Hepatocyte (in vitro differentiated cells): ENCODE measurements around the gene DNAJC16. TPM values are rescaled to one million over a fixed set of nuclear protein-coding genes. Genes with fewer than 3 reads are reported as not detected.
"Not testable (repeated sequence)": the region's sequence is repeated elsewhere in the genome, so short reads cannot be mapped to it uniquely, and the experiment has no call there.

ENCODE experiments used
- DNase-seq: peaks from one replicate; pipeline ENCODE4 v3.0.0-alpha.2; 2016; ENCODE audit warnings: low spot score
- H2AFZ ChIP-seq: fragments of 200-600 bp; sonication (generic); 2 replicates; pipeline ENCODE4 v1.6.0; 2016; ENCODE audit warnings: antibody characterized with exemption, mild to moderate bottlenecking
- H3K27ac ChIP-seq: fragments of 200-600 bp; sonication (generic); 2 replicates; pipeline ENCODE4 v1.5.1; 2016; ENCODE audit warnings: mild to moderate bottlenecking
- H3K27me3 ChIP-seq: fragments of 200-600 bp; sonication (generic); 2 replicates; pipeline ENCODE4 v1.6.1; 2016
- H3K36me3 ChIP-seq: fragments of 200-600 bp; sonication (generic); replicated peaks from 2 replicates; pipeline ENCODE4 v1.5.1; 2016; ENCODE audit warnings: low read depth; ENCODE audit not compliant: insufficient read depth
- H3K4me1 ChIP-seq: fragments of 200-600 bp; sonication (generic); 2 replicates; pipeline ENCODE4 v1.5.1; 2016; ENCODE audit warnings: mild to moderate bottlenecking, moderate library complexity; ENCODE audit not compliant: insufficient read depth
- H3K4me2 ChIP-seq: fragments of 200-600 bp; sonication (generic); 2 replicates; pipeline ENCODE4 v1.6.0; 2016
- H3K4me3 ChIP-seq: fragments of 200-600 bp; sonication (generic); 2 replicates; pipeline ENCODE4 v1.5.1; 2016; ENCODE audit warnings: mild to moderate bottlenecking
- H3K79me2 ChIP-seq: fragments of 200-600 bp; sonication (generic); 2 replicates; pipeline ENCODE4 v1.6.0; 2017; ENCODE audit warnings: mild to moderate bottlenecking
- H3K9me2 ChIP-seq: fragments of 200-600 bp; sonication (generic); replicated peaks from 2 replicates; pipeline ENCODE4 v1.6.0; 2017; ENCODE audit warnings: mild to moderate bottlenecking; ENCODE audit not compliant: insufficient read depth
- H3K9me3 ChIP-seq: fragments of 200-600 bp; sonication (generic); 2 replicates; pipeline ENCODE4 v1.5.1; 2016; ENCODE audit warnings: low read depth, mild to moderate bottlenecking
- H4K20me1 ChIP-seq: fragments of 200-600 bp; sonication (generic); 2 replicates; pipeline ENCODE4 v1.6.0; 2016; ENCODE audit warnings: mild to moderate bottlenecking; ENCODE audit not compliant: insufficient read depth, poor library complexity, severe bottlenecking
- EZH2 ChIP-seq: fragments of 200-600 bp; sonication (generic); IDR thresholded peaks from 2 replicates; pipeline ENCODE4 v1.6.1; 2016; ENCODE audit warnings: antibody characterized with exemption, mild to moderate bottlenecking, borderline replicate concordance
- EZH2phosphoT487 ChIP-seq: fragments of 200-600 bp; sonication (generic); IDR thresholded peaks from one replicate; pipeline ENCODE4 v1.6.1; 2018; ENCODE audit warnings: antibody characterized with exemption, mild to moderate bottlenecking, low read depth, moderate library complexity; ENCODE audit not compliant: unreplicated experiment, severe bottlenecking
- WGBS: methylation state at CpG from one replicate; pipeline ENCODE4 v1.1.6; 2016; ENCODE audit warnings: low lambda C conversion rate; ENCODE audit errors: missing lambda C conversion rate; 5-methylcytosine and 5-hydroxymethylcytosine counted together
- polyA plus RNA-seq: library from polyadenylated mRNA; unstranded; fragments of >200 nt; fragmentation: Nextera tagmentation; extraction: Ambion mirVana; gene quantifications from 2 replicates; pipeline ENCODE4 v1.2.1, GENCODE V29; 2016
- total RNA-seq: library from RNA; depleted of rRNA; stranded (reverse); fragments of >200 nt; gene quantifications from 2 replicates; pipeline ENCODE4 v1.2.3, GENCODE V29; 2014
- TF ChIP-seq, protein P1 (sequence below): fragments of 200-600 bp; sonication (generic); IDR thresholded peaks from 2 replicates; pipeline ENCODE4 v1.5.1; 2016; ENCODE audit warnings: antibody characterized with exemption, mild to moderate bottlenecking; ENCODE audit not compliant: poor library complexity

DNAJC16 gene
- total and polyA plus RNA-seq, 2 experiments from 2014 or later = 9.6 to 21.1 TPM

DNA sequence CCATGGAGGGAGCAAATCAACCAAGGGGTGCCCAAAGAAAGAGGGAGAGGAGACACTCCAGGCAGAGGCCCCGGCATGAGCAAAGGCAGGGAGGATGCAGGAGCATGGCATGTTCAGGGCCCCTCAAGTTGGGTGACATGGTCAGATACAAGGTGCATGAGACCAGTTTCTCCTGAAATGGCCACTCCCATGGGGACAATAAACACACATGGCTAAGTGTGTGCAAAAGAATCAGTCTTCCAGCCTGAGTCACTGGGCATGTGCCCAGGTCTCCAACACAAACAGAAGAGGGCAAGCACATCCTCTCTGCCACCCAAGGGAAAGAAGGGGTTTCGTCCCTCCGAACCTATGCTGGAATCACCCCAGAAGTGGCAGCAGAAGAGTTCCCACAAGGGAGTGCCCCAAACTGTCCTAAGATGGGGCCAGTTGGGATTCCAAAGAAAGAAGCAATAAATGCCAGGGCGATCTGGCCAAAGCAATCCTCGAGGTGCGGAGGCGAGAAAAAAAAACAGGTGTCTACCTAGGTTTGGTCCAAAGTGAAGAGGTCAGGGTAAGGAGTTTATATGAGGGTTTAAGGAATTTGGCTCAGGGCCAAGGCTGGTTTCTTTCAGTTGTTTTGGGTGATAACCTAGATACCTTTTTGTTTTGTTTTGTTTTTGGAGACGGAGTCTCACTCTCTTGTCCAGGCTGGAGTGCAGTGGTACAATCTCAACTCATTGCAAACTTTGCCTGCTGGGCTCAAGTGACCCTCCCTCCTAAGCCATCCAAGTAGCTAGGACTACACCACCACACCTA is 15.8 kb upstream of the DNAJC16 start:
- no peaks in the 10 kb centered on the region for H3K9me2 ChIP-seq
- 97% methylated on average over 8 of the region's 8 CpGs for WGBS
- H3K4me3 ChIP-seq = no peak overlapping the region
- no peaks in the 10 kb centered on the region for H3K27me3 ChIP-seq
- TF ChIP-seq EZH2phosphoT487 (no peak), EZH2 (no peak)
- TF ChIP-seq, protein P1, sequence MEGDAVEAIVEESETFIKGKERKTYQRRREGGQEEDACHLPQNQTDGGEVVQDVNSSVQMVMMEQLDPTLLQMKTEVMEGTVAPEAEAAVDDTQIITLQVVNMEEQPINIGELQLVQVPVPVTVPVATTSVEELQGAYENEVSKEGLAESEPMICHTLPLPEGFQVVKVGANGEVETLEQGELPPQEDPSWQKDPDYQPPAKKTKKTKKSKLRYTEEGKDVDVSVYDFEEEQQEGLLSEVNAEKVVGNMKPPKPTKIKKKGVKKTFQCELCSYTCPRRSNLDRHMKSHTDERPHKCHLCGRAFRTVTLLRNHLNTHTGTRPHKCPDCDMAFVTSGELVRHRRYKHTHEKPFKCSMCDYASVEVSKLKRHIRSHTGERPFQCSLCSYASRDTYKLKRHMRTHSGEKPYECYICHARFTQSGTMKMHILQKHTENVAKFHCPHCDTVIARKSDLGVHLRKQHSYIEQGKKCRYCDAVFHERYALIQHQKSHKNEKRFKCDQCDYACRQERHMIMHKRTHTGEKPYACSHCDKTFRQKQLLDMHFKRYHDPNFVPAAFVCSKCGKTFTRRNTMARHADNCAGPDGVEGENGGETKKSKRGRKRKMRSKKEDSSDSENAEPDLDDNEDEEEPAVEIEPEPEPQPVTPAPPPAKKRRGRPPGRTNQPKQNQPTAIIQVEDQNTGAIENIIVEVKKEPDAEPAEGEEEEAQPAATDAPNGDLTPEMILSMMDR = no peak
- DNase-seq = no peak
- H3K36me3 ChIP-seq = no peaks in the 10 kb centered on the region
- no peak overlapping the region for H2AFZ ChIP-seq
- H3K4me2 ChIP-seq = no peak overlapping the region
- H3K27ac ChIP-seq = no peak overlapping the region
- no peaks in the 10 kb centered on the region for H4K20me1 ChIP-seq
- H3K4me1 ChIP-seq = no peaks in the 10 kb centered on the region
- no peaks in the 10 kb centered on the region for H3K9me3 ChIP-seq
- H3K79me2 ChIP-seq = no peaks in the 10 kb centered on the region

DNA sequence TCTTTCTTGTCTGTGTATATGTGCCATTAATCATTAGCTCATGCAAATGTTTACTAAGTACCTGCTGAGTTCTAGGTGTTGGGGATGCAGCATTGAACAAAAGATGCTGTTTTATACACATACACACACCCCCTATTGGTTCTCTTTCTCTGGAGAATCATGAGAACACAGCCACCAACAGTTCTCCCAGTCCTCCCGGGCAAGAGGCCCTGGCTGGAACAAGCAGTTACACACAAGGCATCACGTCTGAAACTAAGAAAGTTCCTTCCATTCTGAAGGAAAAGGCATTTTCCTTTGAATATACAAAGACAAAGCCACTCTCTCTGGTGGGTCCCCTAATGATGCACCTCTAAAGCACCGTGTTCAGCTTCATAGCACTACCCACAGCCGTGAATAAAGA is 13.5 kb upstream of the DNAJC16 start:
- Histone ChIP-seq H3K27ac (no peak overlapping the region), H3K36me3 (no peaks in the 10 kb centered on the region), H3K9me3 (no peaks in the 10 kb centered on the region), H3K4me2 (no peak overlapping the region), H3K27me3 (no peaks in the 10 kb centered on the region), H3K79me2 (no peaks in the 10 kb centered on the region), H2AFZ (no peak overlapping the region), H3K4me3 (no peak overlapping the region), H3K4me1 (no peaks in the 10 kb centered on the region), H3K9me2 (no peaks in the 10 kb centered on the region), H4K20me1 (no peaks in the 10 kb centered on the region)
- no peak for DNase-seq
- WGBS = 89% methylated on average over 4 of the region's 4 CpGs
- TF ChIP-seq EZH2 (no peak), EZH2phosphoT487 (no peak)
- TF ChIP-seq, protein P1 = no peak

DNA sequence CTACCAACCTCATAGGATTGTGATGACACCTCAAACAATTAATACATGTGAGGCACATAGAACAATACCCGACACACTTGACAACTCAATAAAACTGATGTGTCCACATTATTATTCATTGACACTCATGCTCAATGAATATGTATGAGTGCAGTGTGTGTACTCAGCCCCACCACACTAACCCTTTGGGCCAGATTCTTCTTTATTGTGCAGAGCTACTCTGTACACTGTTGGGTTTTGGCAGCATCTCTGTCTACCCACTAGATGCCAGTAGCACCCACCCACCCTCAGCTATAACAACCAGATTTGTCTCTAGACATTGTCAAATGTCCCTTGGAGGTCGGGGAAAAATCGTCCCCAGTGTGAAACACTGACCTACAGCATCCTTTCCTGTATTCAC is 12.7 kb upstream of the DNAJC16 start:
- no peak for TF ChIP-seq EZH2phosphoT487
- TF ChIP-seq, protein P1 = no peak
- no peak for TF ChIP-seq EZH2
- H3K36me3 ChIP-seq = no peaks in the 10 kb centered on the region
- no peak overlapping the region for H3K27ac ChIP-seq
- no peaks in the 10 kb centered on the region for H3K9me2 ChIP-seq
- no peaks in the 10 kb centered on the region for H3K79me2 ChIP-seq
- no peak overlapping the region for H2AFZ ChIP-seq
- no peaks in the 10 kb centered on the region for H3K9me3 ChIP-seq
- H4K20me1 ChIP-seq = no peaks in the 10 kb centered on the region
- H3K27me3 ChIP-seq = no peaks in the 10 kb centered on the region
- no peak overlapping the region for H3K4me2 ChIP-seq
- WGBS = 94% methylated on average over 3 of the region's 3 CpGs
- H3K4me3 ChIP-seq = no peak overlapping the region
- no peaks in the 10 kb centered on the region for H3K4me1 ChIP-seq
- no peak for DNase-seq

GRCh38 chr1:15514557-15514956 is 12.1 kb upstream of the DNAJC16 start:
- H2AFZ ChIP-seq, H3K27me3 ChIP-seq, H3K9me3 ChIP-seq, H3K27ac ChIP-seq, H4K20me1 ChIP-seq, H3K4me1 ChIP-seq, H3K4me2 ChIP-seq, H3K36me3 ChIP-seq, H3K4me3 ChIP-seq, H3K9me2 ChIP-seq, DNase-seq, H3K79me2 ChIP-seq: not testable (repeated sequence)
- 94% methylated on average over 5 of the region's 5 CpGs for WGBS
